Uterus (tissue), 2 donors: ENCODE data around the gene CTXN1.

Experiments used
- POLR2A ChIP-seq, 2 donors: fragments of 450-650 bp; IDR thresholded peaks; one replicate each; pipeline ENCODE4 v1.6.1; 2016; ENCODE audit warnings: antibody characterized with exemption in 2 of 2, mild to moderate bottlenecking in 1 of 2, moderate library complexity in 1 of 2
- TF ChIP-seq, protein P1 (sequence below), 4 experiments: fragments of 200-600 bp in 2 of 4; fragments of 450-650 bp in 2 of 4; sonication (generic) in 2 of 4; IDR thresholded peaks; one replicate each; pipeline ENCODE4 v1.5.1; 2016 to 2019; ENCODE audit warnings: antibody characterized with exemption in 4 of 4, mild to moderate bottlenecking in 2 of 4, moderate library complexity in 1 of 4

DNA sequence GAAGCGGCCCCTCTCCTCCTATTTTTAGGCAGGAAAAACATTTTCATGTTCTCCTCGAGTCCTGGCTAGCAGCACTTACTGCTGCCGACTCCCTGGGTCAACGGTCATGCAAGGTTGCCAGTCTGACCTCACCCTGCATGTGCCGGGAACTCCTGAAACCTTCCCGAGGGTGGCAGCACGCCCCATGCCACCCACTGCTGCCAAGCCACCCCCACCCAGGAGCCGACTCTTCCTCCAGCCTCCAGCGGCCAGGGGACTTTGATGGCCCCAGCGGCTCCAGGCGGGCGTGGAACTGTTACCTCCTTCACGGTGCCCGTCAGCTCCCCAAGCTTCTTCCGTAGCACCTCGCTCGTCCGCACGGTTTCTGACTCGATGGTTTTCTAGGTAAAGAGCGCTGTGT is 8.8 kb upstream of the CTXN1 start:
- TF ChIP-seq, protein P1, sequence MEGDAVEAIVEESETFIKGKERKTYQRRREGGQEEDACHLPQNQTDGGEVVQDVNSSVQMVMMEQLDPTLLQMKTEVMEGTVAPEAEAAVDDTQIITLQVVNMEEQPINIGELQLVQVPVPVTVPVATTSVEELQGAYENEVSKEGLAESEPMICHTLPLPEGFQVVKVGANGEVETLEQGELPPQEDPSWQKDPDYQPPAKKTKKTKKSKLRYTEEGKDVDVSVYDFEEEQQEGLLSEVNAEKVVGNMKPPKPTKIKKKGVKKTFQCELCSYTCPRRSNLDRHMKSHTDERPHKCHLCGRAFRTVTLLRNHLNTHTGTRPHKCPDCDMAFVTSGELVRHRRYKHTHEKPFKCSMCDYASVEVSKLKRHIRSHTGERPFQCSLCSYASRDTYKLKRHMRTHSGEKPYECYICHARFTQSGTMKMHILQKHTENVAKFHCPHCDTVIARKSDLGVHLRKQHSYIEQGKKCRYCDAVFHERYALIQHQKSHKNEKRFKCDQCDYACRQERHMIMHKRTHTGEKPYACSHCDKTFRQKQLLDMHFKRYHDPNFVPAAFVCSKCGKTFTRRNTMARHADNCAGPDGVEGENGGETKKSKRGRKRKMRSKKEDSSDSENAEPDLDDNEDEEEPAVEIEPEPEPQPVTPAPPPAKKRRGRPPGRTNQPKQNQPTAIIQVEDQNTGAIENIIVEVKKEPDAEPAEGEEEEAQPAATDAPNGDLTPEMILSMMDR (IDR thresholded peaks at IDR 0.05) = no peak
- no peak for TF ChIP-seq POLR2A (IDR thresholded peaks at IDR 0.05)
